Ovary (tissue), 9 donors: ENCODE measurements around the gene CA5B. TPM values are rescaled to one million over a fixed set of nuclear protein-coding genes. Genes with fewer than 3 reads are reported as not detected.

Experiments used
- DNase-seq, 5 donors: peaks; one replicate each; pipeline ENCODE4 v3.0.0-alpha.2; 2019 to 2020
- H3K27ac ChIP-seq, 2 donors: fragments of 200-600 bp; one replicate each; pipeline versions ENCODE4 v1.5.1 to v1.8.0; 2019 to 2022
- H3K27me3 ChIP-seq: fragments of 200-600 bp; one replicate; pipeline ENCODE4 v1.8.0; 2022
- H3K36me3 ChIP-seq: fragments of 200-600 bp; sonication (generic); one replicate; pipeline ENCODE4 v1.5.1; 2019
- H3K4me1 ChIP-seq: one replicate; pipeline ENCODE4 v1.8.1; 2013; ENCODE audit warnings: mild to moderate bottlenecking, moderate library complexity; ENCODE audit not compliant: insufficient read depth
- H3K4me3 ChIP-seq: fragments of 200-600 bp; sonication (generic); one replicate; pipeline ENCODE4 v1.5.1; 2017
- H3K9me3 ChIP-seq, 2 donors: fragments of 200-600 bp in 1 of 2; sonication (generic) in 1 of 2; one replicate each; pipeline versions ENCODE4 v1.5.1 to v1.8.1; 2013 to 2019; ENCODE audit warnings: mild to moderate bottlenecking in 1 of 2, moderate library complexity in 1 of 2
- EP300 ChIP-seq: sonication (generic); formaldehyde crosslinking; IDR thresholded peaks from one replicate; pipeline ENCODE4 v1.6.1; 2017; ENCODE audit warnings: antibody characterized with exemption
- POLR2A ChIP-seq: fragments of 450-650 bp; IDR thresholded peaks from one replicate; pipeline ENCODE4 v1.6.1; 2017; ENCODE audit warnings: antibody characterized with exemption, mild to moderate bottlenecking, moderate library complexity
- WGBS, 3 donors: extraction: QIAGEN DNeasy Blood & Tissue Kit in 1 of 3; methylation state at CpG; one replicate each; pipeline versions ENCODE4 v1.1.5 to v1.1.7; 2013 to 2017; 5-methylcytosine and 5-hydroxymethylcytosine counted together
- intact Hi-C, 4 donors: fragments of 100-400 bp; cut with DNase I; formaldehyde crosslinking; loops; one replicate each; pipeline versions ENCODE4 v1.11.0 to v1.15.1; 2022 to 2023
- polyA plus RNA-seq, 2 donors: library from polyadenylated mRNA; stranded (reverse); fragments of 200-250 nt in 1 of 2; fragments of 350-450 nt in 1 of 2; fragmentation: Illumina TruSeq in 1 of 2; extraction: RNeasy Lipid Tissue Mini Kit (QIAGEN cat#74804) in 1 of 2; gene quantifications; one replicate each; pipeline ENCODE4 v1.2.3, GENCODE V29; 2013 to 2014
- total RNA-seq, 7 donors: library from RNA; depleted of rRNA in 2 of 7; stranded (reverse); fragments of >200 nt in 2 of 7; fragmentation: NEBNext Ultra II Directional in 3 of 7; extraction: Animal tissue kit (Norgen Biotek cat#: 25700) in 3 of 7; gene quantifications; one replicate each; pipeline versions ENCODE4 v1.1.0 to v1.2.4, GENCODE V29; 2016 to 2023
- TF ChIP-seq, protein P1 (sequence below), 3 donors: fragments of 450-650 bp in 2 of 3; fragments of 200-600 bp in 1 of 3; IDR thresholded peaks; one replicate each; pipeline versions ENCODE4 v1.5.1 to v1.8.0; 2016 to 2022; ENCODE audit warnings: antibody characterized with exemption in 3 of 3, mild to moderate bottlenecking in 1 of 3
- donor health status: DM: no; HTN: no; CAD: no; lungs with moderate emphysema.
- donor health status: DM: no; HTN: no; CAD: no.
- donor health status: Bipolar disorder and iron deficiency.
- donor health status: DM: yes; HTN: yes; CAD: no.
- donor health status: DM: no; HTN: no; CAD: no.
- donor health status: DM: yes; HTN: yes; CAD: no.

CA5B gene
- total and polyA plus RNA-seq, 9 donors = 6.5 to 39.5 (median 24.1) TPM

DNA sequence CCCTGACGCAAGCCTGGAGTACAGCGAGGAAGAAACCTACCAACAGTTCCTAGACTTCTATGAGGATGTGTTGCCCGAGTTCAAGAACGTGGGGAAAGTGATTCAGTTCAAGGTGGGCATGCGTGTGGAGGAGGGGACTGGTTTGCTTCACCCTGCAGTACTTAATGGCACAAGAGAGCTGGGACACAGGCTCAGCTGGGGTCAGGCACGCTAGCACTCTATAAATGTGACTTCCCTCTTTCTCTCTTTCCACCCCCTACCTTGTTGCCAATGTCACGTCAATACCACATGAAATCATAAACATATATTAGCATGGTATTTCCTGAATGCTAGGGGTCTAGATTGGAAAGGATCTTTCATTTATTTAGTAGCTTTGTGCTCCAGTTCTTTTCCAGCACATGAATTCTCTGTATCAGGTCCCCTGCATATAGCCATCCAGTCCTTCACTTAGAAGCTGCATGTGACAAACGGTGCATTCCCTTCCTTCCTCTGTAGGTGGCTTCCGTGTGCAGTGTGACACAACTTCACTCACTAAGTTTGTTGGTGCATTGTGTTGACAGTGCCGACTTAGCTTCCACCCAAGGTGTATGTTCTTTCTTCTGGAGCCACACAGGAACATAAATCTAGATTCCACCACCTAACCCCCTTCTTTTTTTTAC lies 77.8 kb downstream of the CA5B start:
- no peak overlapping the region for H3K4me3 ChIP-seq
- no peak for DNase-seq
- TF ChIP-seq EP300 (no peak), POLR2A (no peak)
- TF ChIP-seq, protein P1, sequence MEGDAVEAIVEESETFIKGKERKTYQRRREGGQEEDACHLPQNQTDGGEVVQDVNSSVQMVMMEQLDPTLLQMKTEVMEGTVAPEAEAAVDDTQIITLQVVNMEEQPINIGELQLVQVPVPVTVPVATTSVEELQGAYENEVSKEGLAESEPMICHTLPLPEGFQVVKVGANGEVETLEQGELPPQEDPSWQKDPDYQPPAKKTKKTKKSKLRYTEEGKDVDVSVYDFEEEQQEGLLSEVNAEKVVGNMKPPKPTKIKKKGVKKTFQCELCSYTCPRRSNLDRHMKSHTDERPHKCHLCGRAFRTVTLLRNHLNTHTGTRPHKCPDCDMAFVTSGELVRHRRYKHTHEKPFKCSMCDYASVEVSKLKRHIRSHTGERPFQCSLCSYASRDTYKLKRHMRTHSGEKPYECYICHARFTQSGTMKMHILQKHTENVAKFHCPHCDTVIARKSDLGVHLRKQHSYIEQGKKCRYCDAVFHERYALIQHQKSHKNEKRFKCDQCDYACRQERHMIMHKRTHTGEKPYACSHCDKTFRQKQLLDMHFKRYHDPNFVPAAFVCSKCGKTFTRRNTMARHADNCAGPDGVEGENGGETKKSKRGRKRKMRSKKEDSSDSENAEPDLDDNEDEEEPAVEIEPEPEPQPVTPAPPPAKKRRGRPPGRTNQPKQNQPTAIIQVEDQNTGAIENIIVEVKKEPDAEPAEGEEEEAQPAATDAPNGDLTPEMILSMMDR (IDR thresholded peaks at IDR 0.05) = no peak
- H3K27me3 ChIP-seq = no peaks in the 10 kb centered on the region
- no peaks in the 10 kb centered on the region for H3K9me3 ChIP-seq
- no peaks in the 10 kb centered on the region for H3K36me3 ChIP-seq
- intact Hi-C loops = no loop called here
- 79 to 88% (median 85%) methylated on average over 10 of the region's 10 CpGs for WGBS, 3 donors
- H3K27ac ChIP-seq = no peak overlapping the region
- H3K4me1 ChIP-seq = no peaks in the 10 kb centered on the region

DNA sequence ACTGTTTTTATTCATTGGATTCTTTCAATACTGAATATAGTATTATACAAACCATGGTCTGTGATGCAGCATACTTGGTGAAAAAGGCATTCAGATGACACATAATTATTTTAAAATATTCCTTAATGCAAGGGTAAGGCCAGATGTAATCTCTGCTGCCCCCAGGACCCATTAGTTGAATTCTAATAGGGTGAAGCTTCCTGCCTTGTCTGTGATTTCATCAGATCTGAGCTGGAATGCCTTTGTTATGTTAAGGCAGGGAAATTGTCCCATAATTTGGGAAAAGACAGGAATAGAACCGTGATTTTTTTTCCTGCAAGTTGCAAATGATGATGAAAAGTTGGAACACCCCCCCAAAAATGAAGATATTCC lies 78.4 kb downstream of the CA5B start:
- no peak overlapping the region for H3K4me3 ChIP-seq
- TF ChIP-seq, protein P1 (IDR thresholded peaks at IDR 0.05) = no peak
- WGBS, 3 donors = 80 to 88% (median 86%) methylated on average over 1 of the region's 1 CpG
- no peaks in the 10 kb centered on the region for H3K9me3 ChIP-seq
- no peaks in the 10 kb centered on the region for H3K4me1 ChIP-seq
- no peak overlapping the region for H3K27ac ChIP-seq
- no peaks in the 10 kb centered on the region for H3K27me3 ChIP-seq
- intact Hi-C loops = no loop called here
- H3K36me3 ChIP-seq = no peaks in the 10 kb centered on the region
- DNase-seq = no peak

DNA sequence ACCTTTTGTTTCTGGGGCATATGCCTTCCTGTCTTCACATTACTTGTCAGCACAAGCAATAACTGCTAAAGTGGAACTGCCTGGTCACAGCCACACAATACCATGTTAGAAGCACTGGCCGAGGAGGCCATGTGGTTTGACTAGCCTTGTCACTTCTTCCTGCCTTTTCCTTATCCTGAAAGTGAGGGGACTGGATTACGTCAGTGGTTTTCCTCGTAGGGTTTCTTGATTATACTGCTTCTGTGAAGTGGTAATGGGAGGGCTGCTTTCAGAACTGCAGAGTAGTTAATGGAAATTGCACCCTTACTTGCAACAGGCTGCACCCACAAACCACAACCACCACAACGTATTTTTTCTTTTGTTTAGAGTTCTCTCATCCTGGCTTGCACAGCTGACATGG lies 78.8 kb downstream of the CA5B start:
- intact Hi-C loops = no loop called here
- H3K27ac ChIP-seq = no peak overlapping the region
- H3K36me3 ChIP-seq = no peaks in the 10 kb centered on the region
- H3K4me1 ChIP-seq = no peaks in the 10 kb centered on the region
- H3K27me3 ChIP-seq = no peaks in the 10 kb centered on the region
- TF ChIP-seq, protein P1 (IDR thresholded peaks at IDR 0.05) = no peak
- TF ChIP-seq EP300 (no peak), POLR2A (no peak)
- H3K9me3 ChIP-seq = no peaks in the 10 kb centered on the region
- no peak overlapping the region for H3K4me3 ChIP-seq
- WGBS, 3 donors = 66 to 78% (median 77%) methylated on average over 4 of the region's 4 CpGs
- DNase-seq = no peak

DNA sequence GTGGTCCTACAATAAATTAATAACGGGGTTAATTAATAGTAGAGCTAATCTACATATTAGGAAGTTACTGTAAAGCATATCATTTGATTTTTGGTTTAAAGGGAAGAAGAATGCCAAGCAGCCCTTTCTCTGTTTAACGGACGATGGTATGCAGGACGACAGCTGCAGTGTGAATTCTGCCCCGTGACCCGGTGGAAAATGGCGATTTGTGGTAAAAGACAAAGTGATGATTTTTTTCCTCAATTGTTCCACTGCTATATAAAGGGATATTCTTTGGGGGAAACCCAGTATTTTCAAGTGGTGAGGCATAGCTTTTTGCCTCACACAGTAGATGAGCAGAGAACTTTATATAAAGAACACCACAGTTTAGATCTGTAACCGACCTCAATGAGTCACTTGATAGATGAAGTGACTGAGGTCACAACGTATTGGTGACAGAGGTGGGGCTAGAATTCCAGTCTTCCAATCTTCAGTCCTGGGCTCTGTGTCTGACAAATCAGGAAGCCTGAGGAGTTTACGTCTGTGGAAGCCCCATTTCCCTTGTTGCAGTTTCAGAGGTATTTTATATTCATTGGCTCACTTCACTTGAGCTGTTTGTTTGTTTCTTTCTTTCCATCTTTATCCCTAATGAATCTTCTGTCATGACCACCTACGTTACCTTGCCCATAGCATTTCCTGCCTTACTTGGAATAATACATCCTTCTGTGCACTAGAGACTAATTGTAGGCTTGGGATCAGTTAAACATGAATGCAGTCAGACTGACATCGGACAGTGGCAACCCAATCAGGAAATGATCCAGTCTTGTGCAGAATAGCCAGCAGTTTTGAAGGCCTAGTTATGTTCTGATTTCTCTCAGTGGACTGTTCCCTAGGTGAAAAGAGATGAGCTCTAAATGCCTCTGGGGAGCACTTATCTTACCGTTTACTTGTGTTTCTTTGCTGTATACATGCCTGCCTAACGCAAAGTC lies 82.3 kb downstream of the CA5B start:
- 85 to 88% (median 87%) methylated on average over 14 of the region's 14 CpGs for WGBS, 3 donors
- H3K9me3 ChIP-seq = no peaks in the 10 kb centered on the region
- no peaks in the 10 kb centered on the region for H3K27me3 ChIP-seq
- intact Hi-C loops = no loop called here
- no peaks in the 10 kb centered on the region for H3K36me3 ChIP-seq
- H3K27ac ChIP-seq = no peak overlapping the region
- no peak for DNase-seq
- H3K4me1 ChIP-seq = no peaks in the 10 kb centered on the region
- no peak overlapping the region for H3K4me3 ChIP-seq
- TF ChIP-seq EP300 = no peak
- no peak for TF ChIP-seq POLR2A
- TF ChIP-seq, protein P1 (IDR thresholded peaks at IDR 0.05) = no peak
